ENCODE measurements around the gene MSI2. TPM values are rescaled to one million over a fixed set of nuclear protein-coding genes. Genes with fewer than 3 reads are reported as not detected.
A peak's percentile ranks its signal among the peaks of the same experiment; 100 is the strongest.

The MSI2 gene
- total RNA-seq, 2 experiments from 2014 or later = 131 to 164 TPM

DNA sequence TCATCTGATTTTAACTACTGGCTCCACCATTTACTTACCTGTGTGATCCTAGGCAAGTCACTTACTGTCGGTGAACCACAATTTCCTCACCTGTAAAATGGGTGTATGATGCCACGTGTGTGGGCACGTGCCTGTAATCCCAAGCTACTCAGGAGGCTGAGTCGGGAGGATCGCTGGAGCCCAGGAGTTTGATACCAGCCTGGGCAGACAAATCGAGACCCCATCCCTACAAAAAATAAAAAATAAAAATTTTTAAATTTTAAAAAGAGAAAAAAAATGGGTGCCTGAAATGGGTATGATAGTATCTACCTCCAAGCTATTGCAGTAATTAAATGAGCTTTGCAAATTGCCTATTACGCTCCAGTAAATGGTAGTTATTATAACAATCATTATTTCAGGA is 263.5 kb downstream of the MSI2 start:
- Histone ChIP-seq H2AFZ (ENCODE audit: low read length) (no peak overlapping the region), H4K20me1 (ENCODE audit: insufficient read depth, low read length) (no peaks in the 10 kb centered on the region), H3K9me2 (ENCODE audit: insufficient read depth, low read length) (no peaks in the 10 kb centered on the region), H3K4me1 (ENCODE audit: insufficient read depth, low read length, poor library complexity, severe bottlenecking) (peaks cover 41% of the 10 kb centered on the region), H3K9me3 (ENCODE audit: low read length) (no peaks in the 10 kb centered on the region), H3K4me2 (ENCODE audit: low read length) (no peak overlapping the region), H3K36me3 (ENCODE audit: insufficient read depth, low read length) (0 out of 2 replicates have a peak, but pooled peaks cover 6% of the 10 kb centered on the region), H3K79me2 (ENCODE audit: insufficient read depth, low read depth, low read length) (no peaks in the 10 kb centered on the region), H3K27ac (ENCODE audit: low read depth, low read length, poor library complexity, severe bottlenecking) (no peak overlapping the region), H3K4me3 (ENCODE audit: low read depth, low read length, poor library complexity, severe bottlenecking) (no peak overlapping the region)
- TF ChIP-seq CTCF (conservative IDR thresholded peaks at IDR 0.05; ENCODE audit: low read length) = no peak
- no peak for TF ChIP-seq EZH2phosphoT487 (IDR thresholded peaks at IDR 0.05; ENCODE audit: borderline replicate concordance, low read depth, low read length)
- ChIA-PET POLR2A (interaction anchor here (1.1 kb wide), 1 partner anchor 28 kb away, joined by 3 read pairs; no protein-coding TSS in a partner anchor), CTCF (ENCODE audit: unreplicated experiment) (no interaction called here)
- no peak for DNase-seq (ENCODE audit: low spot score)
- intact Hi-C loops (cut with micrococcal nuclease; ENCODE audit: unreplicated experiment) = loop anchor here (5.0 kb wide), 1 partner anchor 277 kb away; no protein-coding TSS in a partner anchor
- BruUV-seq (replicated peaks) = no TSS peak

DNA sequence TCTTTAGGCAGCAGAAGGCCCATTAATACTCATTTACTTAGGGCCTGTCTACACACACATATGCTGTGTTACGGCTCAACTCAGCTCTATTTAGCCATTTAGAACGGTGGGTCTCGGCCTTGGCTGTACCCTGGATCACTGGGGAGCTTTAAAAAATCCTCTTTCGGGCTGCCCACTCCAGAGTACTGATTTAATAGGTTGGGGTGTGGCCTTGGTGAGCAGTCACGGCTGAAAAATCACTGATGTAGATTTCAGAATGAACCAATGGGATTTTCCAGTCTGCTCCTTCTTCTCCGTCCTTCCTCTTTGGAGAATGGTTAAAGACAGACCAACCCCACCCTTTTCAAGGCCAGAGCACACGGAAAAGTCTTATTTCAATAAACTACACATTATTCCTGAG is 265.3 kb downstream of the MSI2 start:
- H3K4me2 ChIP-seq (ENCODE audit: low read length) = peak overlapping the region; percentile 46; the same call in 1 of the 2 replicates
- H3K27ac ChIP-seq (ENCODE audit: low read depth, low read length, poor library complexity, severe bottlenecking) = no peak overlapping the region
- no peaks in the 10 kb centered on the region for H3K79me2 ChIP-seq (ENCODE audit: insufficient read depth, low read depth, low read length)
- no peaks in the 10 kb centered on the region for H3K9me3 ChIP-seq (ENCODE audit: low read length)
- no peaks in the 10 kb centered on the region for H3K9me2 ChIP-seq (ENCODE audit: insufficient read depth, low read length)
- H3K4me1 ChIP-seq (ENCODE audit: insufficient read depth, low read length, poor library complexity, severe bottlenecking) = peaks cover 54% of the 10 kb centered on the region
- H3K36me3 ChIP-seq (ENCODE audit: insufficient read depth, low read length) = no peaks in the 10 kb centered on the region
- no peaks in the 10 kb centered on the region for H4K20me1 ChIP-seq (ENCODE audit: insufficient read depth, low read length)
- TF ChIP-seq CTCF (conservative IDR thresholded peaks at IDR 0.05; ENCODE audit: low read length) = no peak
- no peak for TF ChIP-seq EZH2phosphoT487 (IDR thresholded peaks at IDR 0.05; ENCODE audit: borderline replicate concordance, low read depth, low read length)
- intact Hi-C loops (cut with micrococcal nuclease; ENCODE audit: unreplicated experiment) = no loop called here
- no peak for DNase-seq (ENCODE audit: low spot score)
- ChIA-PET CTCF (ENCODE audit: unreplicated experiment) (interaction anchor here (1.1 kb wide), 1 partner anchor 28 kb away, joined by 3 read pairs; no protein-coding TSS in a partner anchor), POLR2A (interaction anchor here (1.0 to 1.8 kb wide), 2 partner anchors 15 to 29 kb away, joined by 3 to 5 read pairs; no protein-coding TSS in a partner anchor)
- no peak overlapping the region for H2AFZ ChIP-seq (ENCODE audit: low read length)
- no peak overlapping the region for H3K4me3 ChIP-seq (ENCODE audit: low read depth, low read length, poor library complexity, severe bottlenecking)
- no TSS peak for BruUV-seq (replicated peaks)
